A673 (cell line): ENCODE data around the gene MIER3. TPM values are rescaled to one million over a fixed set of nuclear protein-coding genes. Genes with fewer than 3 reads are reported as not detected.

ENCODE experiments used
- BruUV-seq: library from RNA; stranded (reverse); fragments of 400-500 nt; replicated peaks from 2 replicates; lab custom pipeline; 2021; lab: Mats Ljungman, UMichigan
- CTCF ChIA-PET: fragments of 300-600 bp; sonication (Branson Sonifier 250); formaldehyde crosslinking; loops from one replicate; lab custom pipeline; 2022; ENCODE audit warnings: antibody characterized with exemption; lab: Charles Lee
- POLR2A ChIA-PET: fragments of 300-600 bp; sonication (Branson Sonifier 250); formaldehyde crosslinking; loops from one replicate; lab custom pipeline; 2022; ENCODE audit warnings: antibody characterized with exemption; ENCODE audit not compliant: low non-redundant PET; lab: Charles Lee
- DNase-seq: peaks from one replicate; pipeline ENCODE4 v3.0.0-alpha.2; 2015; ENCODE audit warnings: low spot score
- H3K27ac ChIP-seq: fragments of 200-600 bp; sonication (generic); 2 replicates; pipeline ENCODE4 v1.5.1; 2016; ENCODE audit warnings: mixed run types, low read depth, mild to moderate bottlenecking, mixed read lengths, antibody characterized with exemption, low read length; ENCODE audit not compliant: poor library complexity, severe bottlenecking
- H3K27me3 ChIP-seq: fragments of 200-600 bp; sonication (generic); replicated peaks from 2 replicates; pipeline ENCODE4 v1.6.1; 2017; ENCODE audit warnings: mixed run types, low read depth, mild to moderate bottlenecking, mixed read lengths, antibody characterized with exemption, low read length; ENCODE audit not compliant: insufficient read depth, poor library complexity
- H3K36me3 ChIP-seq: fragments of 200-600 bp; sonication (generic); 2 replicates; pipeline ENCODE4 v1.6.1; 2016; ENCODE audit warnings: mixed run types, mild to moderate bottlenecking, mixed read lengths, antibody characterized with exemption, low read length; ENCODE audit not compliant: insufficient read depth, poor library complexity, severe bottlenecking
- H3K4me1 ChIP-seq: fragments of 200-600 bp; sonication (generic); 2 replicates; pipeline ENCODE4 v1.6.1; 2017; ENCODE audit warnings: mixed run types, mild to moderate bottlenecking, mixed read lengths, antibody characterized with exemption, low read length; ENCODE audit not compliant: insufficient read depth, poor library complexity, severe bottlenecking
- H3K4me3 ChIP-seq: fragments of 200-600 bp; sonication (generic); 2 replicates; pipeline ENCODE4 v1.5.1; 2016; ENCODE audit warnings: low read depth, mixed run types, mild to moderate bottlenecking, mixed read lengths, low read length; ENCODE audit not compliant: poor library complexity, severe bottlenecking
- H3K9me3 ChIP-seq: fragments of 200-600 bp; sonication (generic); 2 replicates; pipeline ENCODE4 v1.6.1; 2016; ENCODE audit warnings: mixed run types, low read depth, mild to moderate bottlenecking, mixed read lengths, antibody characterized with exemption, low read length; ENCODE audit not compliant: poor library complexity, severe bottlenecking
- CTCF ChIP-seq: fragments of 300-800, 200-600 bp; sonication (generic); conservative IDR thresholded peaks from 2 replicates; pipeline ENCODE4 v1.5.1; 2017; ENCODE audit warnings: low read depth, mild to moderate bottlenecking, antibody characterized with exemption, low read length, moderate library complexity, mixed read lengths
- EZH2 ChIP-seq: fragments of 200-600 bp; sonication (generic); IDR thresholded peaks from 2 replicates; pipeline ENCODE4 v1.6.1; 2017; ENCODE audit warnings: borderline replicate concordance, low read depth, mild to moderate bottlenecking, mixed read lengths, antibody characterized with exemption, low read length; ENCODE audit not compliant: poor library complexity, severe bottlenecking
- intact Hi-C: fragments of 100-400 bp; cut with micrococcal nuclease; formaldehyde crosslinking; loops from one replicate; pipeline ENCODE4 v1.10.0; 2022; ENCODE audit not compliant: unreplicated experiment
- total RNA-seq: library from RNA; stranded (reverse); gene quantifications from 2 replicates; pipeline ENCODE4 v1.2.3, GENCODE V29; 2021

The MIER3 gene
- total RNA-seq, 1 experiment from 2014 or later: 26.2 TPM

DNA sequence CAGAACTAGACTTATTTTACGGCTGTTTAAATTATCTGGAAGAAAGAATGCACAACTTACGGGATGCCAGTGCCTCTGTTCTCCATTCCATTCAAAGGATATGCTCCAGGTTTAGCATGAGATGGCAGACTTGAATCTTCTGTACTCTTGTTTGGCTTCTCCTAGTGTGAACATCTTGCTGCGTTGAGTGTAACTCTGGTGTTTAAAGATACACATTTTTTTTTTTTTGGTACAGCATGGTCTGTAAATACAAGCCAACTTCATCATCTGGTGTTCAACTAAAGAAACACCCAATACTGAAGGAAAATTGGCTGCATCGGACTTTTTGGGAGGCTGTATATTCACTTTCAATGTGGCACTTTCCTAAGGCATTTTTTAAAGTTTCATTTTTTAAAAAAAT, 7.4 kb upstream of the MIER3 start:
- TF ChIP-seq CTCF (no peak), EZH2 (no peak)
- Histone ChIP-seq H3K27me3 (peaks cover 77% of the 10 kb centered on the region), H3K4me3 (no peak overlapping the region), H3K27ac (no peak overlapping the region), H3K4me1 (no peaks in the 10 kb centered on the region), H3K36me3 (no peaks in the 10 kb centered on the region), H3K9me3 (no peaks in the 10 kb centered on the region)
- intact Hi-C loops: no loop called here
- BruUV-seq: no TSS peak
- POLR2A ChIA-PET: no interaction called here
- no peak for DNase-seq
- CTCF ChIA-PET: no interaction called here

DNA sequence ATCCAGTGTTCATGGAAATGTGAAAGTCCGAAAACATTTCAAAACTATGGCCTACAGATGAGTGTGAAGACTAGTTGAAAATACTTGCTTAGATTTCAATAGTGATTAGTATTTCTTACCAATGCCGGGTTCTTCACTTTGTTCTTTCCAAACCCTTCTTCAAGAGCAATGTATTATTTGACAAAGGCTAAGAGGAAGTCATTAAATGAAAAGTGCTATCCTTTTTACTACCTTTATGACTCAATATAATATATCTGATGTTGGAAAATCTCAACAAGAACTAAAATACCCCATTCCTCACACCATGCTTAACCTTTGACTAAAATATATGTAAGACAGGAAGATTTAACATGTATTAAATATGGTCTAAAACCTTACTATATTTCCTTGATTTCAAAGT, 6.7 kb upstream of the MIER3 start:
- POLR2A ChIA-PET: no interaction called here
- no peak for DNase-seq

GRCh38 chr5:56954262-56954661, 2.3 kb upstream of the MIER3 start:
- peaks cover 67% of the 10 kb centered on the region for H3K27me3 ChIP-seq
- TF ChIP-seq CTCF (no peak), EZH2 (no peak)
- intact Hi-C loops: loop anchor here (5.0 kb wide), 1 partner anchor 128 kb away; no protein-coding TSS in a partner anchor
- ChIA-PET POLR2A (interaction anchor here (0.5 kb wide), 1 partner anchor 10 kb away, joined by 6 read pairs; no protein-coding TSS in a partner anchor), CTCF (no interaction called here)
- H3K36me3 ChIP-seq: no peaks in the 10 kb centered on the region
- no peak overlapping the region for H3K27ac ChIP-seq
- no peak for DNase-seq
- H3K4me1 ChIP-seq: no peaks in the 10 kb centered on the region
- no TSS peak for BruUV-seq
- H3K4me3 ChIP-seq: no peak overlapping the region
- H3K9me3 ChIP-seq: no peaks in the 10 kb centered on the region

More for the DNA sequence above, 6.7 kb upstream of the MIER3 start:
- no peaks in the 10 kb centered on the region for H3K36me3 ChIP-seq
- no peak overlapping the region for H3K4me3 ChIP-seq
- CTCF ChIA-PET: no interaction called here
- BruUV-seq: no TSS peak
- no peak overlapping the region for H3K27ac ChIP-seq
- H3K4me1 ChIP-seq: no peaks in the 10 kb centered on the region
- TF ChIP-seq CTCF: no peak
- no peak for TF ChIP-seq EZH2
- intact Hi-C loops: no loop called here
- H3K9me3 ChIP-seq: no peaks in the 10 kb centered on the region
- H3K27me3 ChIP-seq: peaks cover 81% of the 10 kb centered on the region
